Activated naive CD4-positive, alpha-beta T cell treated with anti-CD3 and anti-CD28 coated beads, Interleukin-2, amount 10 ng/mL, durations not matched to agents 5 hours and 36 hours (primary cell): ENCODE data around the gene OR4L1. TPM values are rescaled to one million over a fixed set of nuclear protein-coding genes. Genes with fewer than 3 reads are reported as not detected.

Experiments
- total RNA-seq, 2 experiments: library from RNA; stranded (reverse); gene quantifications; one replicate each; pipeline ENCODE4 v1.2.3, GENCODE V29; 2021

The OR4L1 gene, protein sequence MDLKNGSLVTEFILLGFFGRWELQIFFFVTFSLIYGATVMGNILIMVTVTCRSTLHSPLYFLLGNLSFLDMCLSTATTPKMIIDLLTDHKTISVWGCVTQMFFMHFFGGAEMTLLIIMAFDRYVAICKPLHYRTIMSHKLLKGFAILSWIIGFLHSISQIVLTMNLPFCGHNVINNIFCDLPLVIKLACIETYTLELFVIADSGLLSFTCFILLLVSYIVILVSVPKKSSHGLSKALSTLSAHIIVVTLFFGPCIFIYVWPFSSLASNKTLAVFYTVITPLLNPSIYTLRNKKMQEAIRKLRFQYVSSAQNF
- total RNA-seq: not detected

DNA sequence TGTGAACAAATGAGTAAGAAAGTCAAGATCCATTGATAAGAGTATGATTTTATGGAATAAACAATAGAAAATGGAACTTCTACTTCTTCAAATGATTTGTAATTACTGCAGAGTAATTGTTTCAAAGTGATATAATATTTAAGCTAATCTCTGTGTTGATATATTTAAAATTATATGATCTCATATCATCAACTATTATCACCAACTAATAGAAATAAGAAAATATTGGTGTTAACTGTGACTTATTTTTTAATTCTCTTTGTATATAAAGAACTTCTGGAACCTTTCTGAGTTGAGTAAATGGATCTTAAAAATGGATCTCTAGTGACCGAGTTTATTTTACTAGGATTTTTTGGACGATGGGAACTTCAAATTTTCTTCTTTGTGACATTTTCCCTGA lies at the start of gene OR4L1:
TSS of gene OR4L1 (plus strand) at position 301 of the 400 bp plus-strand sequence. CDS start at position 301, 0 bp downstream.

DNA sequence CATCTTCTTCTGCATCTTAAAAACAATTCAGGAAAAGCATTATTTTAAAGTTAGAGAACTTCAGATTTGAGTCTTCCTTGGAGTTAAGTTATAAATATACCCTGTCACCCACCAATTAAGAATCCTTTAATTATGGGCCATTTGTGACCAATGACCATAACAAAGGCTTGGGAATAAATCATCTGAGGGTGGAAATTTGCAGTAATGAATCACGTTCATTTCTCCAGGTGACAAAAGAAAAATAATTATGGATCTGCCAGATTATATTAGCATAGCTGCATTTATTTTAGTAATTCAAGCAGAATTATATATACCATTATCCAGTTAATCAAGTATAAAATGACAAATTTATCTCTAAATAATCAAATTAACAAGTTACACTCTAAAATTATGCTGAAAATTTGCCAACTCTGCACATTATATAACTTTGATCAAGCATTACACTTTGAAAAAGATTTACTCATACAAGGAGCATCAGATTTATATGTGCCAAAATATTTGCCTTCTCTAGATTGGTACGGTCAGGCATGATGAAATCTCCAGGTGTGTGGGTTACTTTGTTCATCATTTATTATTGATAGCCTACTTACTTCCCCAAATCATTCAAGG lies 40.5 kb upstream of the OR4L1 start, which contains the start of gene OR4K14:
TSS of gene OR4K14 (minus strand) at position 51 of the 609 bp plus-strand sequence. CDS start 4,114 bp downstream, outside the sequence.

GRCh38 chr14:20035938-20036337 lies 23.9 kb upstream of the OR4L1 start, which contains the start of gene OR4K13:
Gene OR4K13 (minus strand): TSS chr14:20036038. CDS start chr14:20034758, 1,280 bp downstream.

GRCh38 chr14:20110438-20110837 lies 50.6 kb downstream of the OR4L1 start, which contains the start of gene OR4K17:
Gene OR4K17 (plus strand): TSS chr14:20110739. CDS start chr14:20117500, 6,761 bp downstream.

Other genes starting within 250 kb of the OR4L1 start
- not detected for gene OR4K2, start 184.9 kb upstream of the OR4L1 start, total RNA-seq
- gene OR4K5, start 139.4 kb upstream of the OR4L1 start, total RNA-seq: not detected
- not detected for gene OR4K1, start 129.1 kb upstream of the OR4L1 start, total RNA-seq
- not detected for gene OR4K15, start 84.5 kb upstream of the OR4L1 start, total RNA-seq
- not detected for gene OR4Q2, start 57.9 kb upstream of the OR4L1 start, total RNA-seq
- not detected for gene OR4K14, start 40.7 kb upstream of the OR4L1 start, total RNA-seq
- not detected for gene OR4K13, start 24.0 kb upstream of the OR4L1 start, total RNA-seq
- not detected for gene OR4K17, start 50.7 kb downstream of the OR4L1 start, total RNA-seq
- gene OR4N5, start 78.8 kb downstream of the OR4L1 start, total RNA-seq: not detected
- gene OR11G2, start 130.9 kb downstream of the OR4L1 start, total RNA-seq: not detected
- not detected for gene OR11H6, start 163.7 kb downstream of the OR4L1 start, total RNA-seq
- gene OR11H7, start 168.9 kb downstream of the OR4L1 start, total RNA-seq: not detected
- gene OR11H4, start 179.2 kb downstream of the OR4L1 start, total RNA-seq: not detected
- gene TTC5, start 245.9 kb downstream of the OR4L1 start, total RNA-seq: 10 to 100 TPM; 17.5 to 22.1 TPM